Cortex of kidney (tissue), 1 donor: Measurements from ENCODE around the gene GOSR1.
"Not testable (repeated sequence)": the region's sequence is repeated elsewhere in the genome, so short reads cannot be mapped to it uniquely, and the experiment has no call there.

ENCODE experiments used
- DNase-seq: peaks from one replicate; lab custom pipeline; 2025; lab: John Stamatoyannopoulos, UW

The GOSR1 gene

DNA sequence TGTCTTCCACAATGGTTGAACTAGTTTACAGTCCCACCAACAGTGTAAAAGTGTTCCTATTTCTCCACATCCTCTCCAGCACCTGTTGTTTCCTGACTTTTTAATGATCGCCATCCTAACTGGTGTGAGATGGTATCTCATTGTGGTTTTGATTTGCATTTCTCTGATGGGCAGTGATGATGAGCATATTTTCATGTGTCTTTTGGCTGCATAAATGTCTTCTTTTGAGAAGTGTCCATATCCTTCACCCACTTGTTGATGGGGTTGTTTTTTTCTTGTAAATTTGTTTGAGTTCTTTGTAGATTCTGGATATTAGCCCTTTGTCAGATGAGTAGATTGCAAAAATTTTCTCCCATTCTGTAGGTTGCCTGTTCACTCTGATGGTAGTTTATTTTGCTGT lies 84.6 kb downstream of the GOSR1 start:
- not testable (repeated sequence) for DNase-seq

DNA sequence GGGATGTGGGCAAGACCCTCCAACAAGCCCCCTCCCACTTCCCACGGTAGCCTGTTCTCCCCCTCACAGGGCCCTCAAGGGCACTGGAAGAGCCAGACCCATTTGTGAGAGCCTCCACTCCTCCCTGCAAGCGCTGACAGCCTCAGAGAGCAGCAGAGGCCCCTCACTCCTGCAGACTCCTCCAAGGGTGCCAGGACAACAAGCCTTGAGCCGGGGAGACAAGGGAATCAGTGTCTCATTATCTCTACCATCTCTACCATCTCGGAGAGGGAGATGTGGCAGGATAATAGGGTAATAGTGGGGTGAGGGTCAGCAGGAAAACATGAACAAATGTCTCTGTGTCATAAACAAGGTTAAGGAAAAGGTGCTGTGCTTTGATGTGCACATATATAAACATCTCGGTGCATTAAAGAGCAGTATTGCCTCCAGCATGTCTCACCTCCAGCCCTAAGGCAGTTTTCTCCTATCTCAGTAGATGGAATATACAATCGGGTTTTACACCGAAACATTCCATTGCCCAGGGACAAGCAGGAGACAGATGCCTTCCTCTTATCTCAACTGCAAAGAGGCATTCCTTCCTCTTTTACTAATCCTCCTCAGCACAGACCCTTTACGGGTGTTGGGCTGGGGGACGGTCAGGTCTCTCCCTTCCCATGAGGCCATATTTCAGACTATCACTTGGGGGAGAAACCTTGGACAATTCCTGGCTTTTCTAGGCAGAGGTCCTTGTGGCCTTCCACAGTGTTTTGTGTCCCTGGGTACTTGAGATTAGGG lies 86.1 kb downstream of the GOSR1 start:
- DNase-seq = not testable (repeated sequence)

DNA sequence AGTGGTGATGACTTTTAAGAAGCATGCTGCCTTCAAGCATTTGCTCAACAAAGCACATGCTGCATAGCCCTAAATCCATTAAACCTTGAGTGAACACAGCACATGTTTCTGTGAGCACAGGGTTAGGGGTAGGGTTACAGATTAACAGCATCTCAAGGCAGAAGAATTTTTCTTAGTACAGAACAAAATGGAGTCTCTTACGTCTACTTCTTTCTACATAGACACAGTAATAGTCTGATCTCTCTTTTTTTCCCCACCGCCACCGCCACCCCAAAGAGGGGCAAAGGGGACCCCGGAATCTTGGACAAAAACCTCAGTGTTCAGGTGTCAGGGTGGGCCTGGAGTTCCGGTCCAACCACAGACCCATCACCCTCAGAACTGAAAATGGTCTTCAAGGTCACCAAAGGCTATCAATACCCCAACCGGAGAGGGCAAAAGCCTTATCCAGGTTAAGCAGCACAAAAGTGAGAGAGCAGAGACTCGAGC lies 86.7 kb downstream of the GOSR1 start:
- DNase-seq = not testable (repeated sequence)

DNA sequence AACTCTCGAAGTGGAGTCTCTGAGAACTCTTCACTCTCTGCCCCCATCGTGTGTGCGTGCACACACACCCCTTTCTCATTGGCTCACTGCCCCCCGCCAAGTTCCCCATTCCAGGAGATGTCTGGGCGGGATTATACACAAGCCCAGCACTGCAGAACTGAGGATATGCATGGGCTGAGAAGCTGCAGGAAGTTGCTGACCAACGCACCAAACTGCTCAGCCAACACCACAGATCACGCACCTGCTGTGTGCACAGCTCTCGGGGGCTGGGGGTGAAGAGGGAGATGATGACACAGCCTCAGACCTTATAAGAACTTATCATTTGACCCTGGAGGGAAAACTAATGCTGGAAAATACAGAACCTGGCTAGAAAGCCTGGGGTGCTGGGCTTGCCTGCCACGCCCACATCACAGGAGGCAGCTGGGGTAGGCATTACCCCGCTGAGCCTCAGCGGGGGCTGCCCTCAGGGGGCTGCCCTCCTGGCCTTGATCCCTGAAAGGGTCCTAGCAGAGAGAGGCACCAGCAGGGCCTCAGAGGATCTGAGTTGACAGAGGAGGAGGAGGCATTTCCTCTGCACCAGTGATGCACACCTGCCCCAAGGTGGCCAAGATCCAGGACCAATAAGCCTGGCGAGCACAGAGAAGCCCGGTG lies 87.3 kb downstream of the GOSR1 start:
- not testable (repeated sequence) for DNase-seq

DNA sequence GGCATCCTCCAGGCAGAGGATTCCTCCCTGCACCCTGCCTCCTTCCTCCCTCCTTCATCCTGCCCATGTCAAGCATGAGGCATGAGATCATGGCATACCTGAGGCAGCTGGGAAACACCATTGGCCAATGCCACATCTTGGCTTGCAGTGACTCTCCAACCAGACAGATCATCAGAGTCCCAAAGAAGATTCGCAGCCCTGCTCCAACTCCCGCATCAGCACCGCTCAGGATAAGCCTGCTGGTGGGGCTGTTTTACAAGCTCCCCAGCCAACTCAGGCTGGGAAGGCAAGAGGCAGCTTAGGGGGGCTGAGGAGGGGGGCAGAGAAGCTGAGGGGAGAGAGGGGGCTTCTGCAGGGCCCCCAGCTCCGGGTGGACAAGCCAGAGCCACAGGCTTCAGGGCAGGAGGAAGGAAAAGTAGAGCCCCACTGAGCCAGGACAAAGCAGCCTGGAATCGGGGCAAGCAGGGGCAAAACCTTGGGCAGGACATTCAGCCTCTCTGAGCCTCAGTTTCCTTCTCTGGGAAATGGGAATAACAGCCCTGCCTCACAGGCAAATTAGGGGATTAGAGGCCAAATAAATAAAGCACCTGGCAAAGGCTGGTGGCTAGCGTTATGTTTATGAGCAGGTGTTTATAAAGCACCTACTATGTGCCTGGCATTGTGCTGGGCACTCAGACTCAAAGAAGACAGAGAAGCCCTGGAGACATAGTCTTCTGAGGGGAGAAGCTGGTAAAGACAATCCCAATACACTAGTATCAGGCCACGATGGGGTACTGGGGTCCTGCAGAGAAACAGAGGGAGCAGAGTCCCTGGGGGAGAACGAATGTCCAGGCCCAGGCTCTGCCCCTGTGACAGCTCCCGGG lies 88.1 kb downstream of the GOSR1 start:
- no peak for DNase-seq

DNA sequence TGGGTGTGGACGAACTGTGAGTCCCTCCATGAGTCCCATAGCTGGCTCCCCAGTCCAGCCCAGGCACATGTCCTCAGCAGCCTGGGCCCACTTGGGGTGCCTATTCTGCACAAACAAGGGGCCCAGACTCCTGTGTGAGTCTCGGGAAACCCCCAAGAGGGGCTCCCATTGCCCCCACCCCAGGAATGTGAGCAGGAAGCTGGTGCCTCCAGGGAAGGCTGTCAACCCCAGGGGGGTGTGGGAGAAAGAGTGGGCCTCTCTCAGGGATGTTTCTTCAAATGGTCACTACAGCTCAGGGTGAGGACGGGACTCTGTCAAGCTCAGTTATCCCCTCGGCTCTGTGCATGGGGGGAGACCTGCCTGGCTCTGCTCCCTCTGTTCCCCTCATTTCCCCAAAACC lies 88.9 kb downstream of the GOSR1 start:
- not testable (repeated sequence) for DNase-seq

DNA sequence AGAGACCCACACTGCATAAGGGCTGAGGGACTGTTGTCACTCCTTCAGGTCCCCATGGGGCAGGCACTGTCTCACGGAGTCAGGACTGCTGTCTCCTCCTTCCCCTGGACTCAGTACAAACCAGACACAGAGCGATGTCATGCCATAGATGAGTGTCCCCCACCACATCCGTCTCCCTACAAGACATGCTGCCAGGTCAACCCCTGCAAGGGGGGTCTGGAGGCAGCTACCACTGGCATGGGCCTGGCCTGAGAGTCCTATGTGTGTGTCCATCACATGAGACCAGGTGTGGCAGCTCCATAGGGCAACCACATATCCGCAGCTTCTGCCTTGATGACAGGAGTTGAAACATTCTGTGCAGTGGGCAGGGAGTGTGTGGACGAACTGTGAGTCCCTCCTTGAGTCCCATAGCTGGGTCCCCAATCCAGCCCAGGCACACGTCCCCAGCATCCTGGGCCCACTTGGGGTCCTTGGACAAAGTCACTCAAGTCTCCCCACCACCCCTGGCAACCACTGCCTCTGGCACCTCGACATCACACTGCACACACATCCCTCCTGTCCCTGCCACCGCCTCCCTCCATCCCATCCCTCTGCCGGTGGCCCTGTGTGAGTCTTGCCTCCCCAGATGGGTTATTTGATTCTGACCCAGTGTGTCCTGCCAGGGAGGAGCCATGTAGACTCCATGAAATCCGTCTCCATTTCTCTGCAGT lies 89.5 kb downstream of the GOSR1 start:
- DNase-seq = not testable (repeated sequence)

DNA sequence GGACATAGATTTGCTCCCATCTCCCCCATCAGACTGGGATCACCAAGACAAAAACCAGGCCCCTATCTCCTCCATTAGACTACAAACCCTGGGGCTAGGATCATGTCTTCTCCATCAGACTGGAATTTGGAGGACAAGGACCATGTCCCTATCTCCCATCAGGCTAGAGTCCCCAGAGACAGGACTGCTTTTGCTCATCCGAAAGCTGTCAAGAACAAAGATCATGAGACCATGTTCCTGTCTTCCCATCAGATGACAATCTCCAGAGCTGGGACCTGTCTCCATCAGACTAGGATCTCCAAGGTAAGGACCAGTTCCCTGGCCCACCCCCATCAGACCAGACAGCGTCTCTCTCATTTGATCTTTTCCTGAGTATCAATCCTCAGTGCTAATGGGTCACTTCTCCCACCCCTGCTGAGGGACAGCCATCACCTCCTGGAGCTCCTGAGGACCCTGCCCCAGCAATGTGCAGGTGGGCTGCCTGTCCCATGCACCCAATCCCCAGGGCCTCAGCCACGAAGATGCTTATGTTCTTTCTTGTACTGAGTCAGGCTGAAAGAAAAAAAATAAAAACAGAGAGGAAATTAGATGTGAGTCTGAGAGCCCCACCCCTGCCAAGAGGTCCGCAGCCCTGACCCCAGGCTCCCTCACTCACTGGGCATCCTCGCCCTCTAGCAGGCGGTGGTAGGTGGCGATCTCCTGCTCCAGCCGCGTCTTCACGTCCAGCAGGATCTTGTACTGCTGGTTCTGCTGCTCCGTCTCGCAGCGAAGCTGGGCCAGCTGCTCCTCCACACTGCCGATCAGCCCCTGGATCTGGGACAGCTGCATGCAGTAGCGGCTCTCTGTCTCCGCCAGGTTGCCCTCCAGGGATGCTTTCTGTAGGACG lies 90.3 kb downstream of the GOSR1 start:
- no peak for DNase-seq

DNA sequence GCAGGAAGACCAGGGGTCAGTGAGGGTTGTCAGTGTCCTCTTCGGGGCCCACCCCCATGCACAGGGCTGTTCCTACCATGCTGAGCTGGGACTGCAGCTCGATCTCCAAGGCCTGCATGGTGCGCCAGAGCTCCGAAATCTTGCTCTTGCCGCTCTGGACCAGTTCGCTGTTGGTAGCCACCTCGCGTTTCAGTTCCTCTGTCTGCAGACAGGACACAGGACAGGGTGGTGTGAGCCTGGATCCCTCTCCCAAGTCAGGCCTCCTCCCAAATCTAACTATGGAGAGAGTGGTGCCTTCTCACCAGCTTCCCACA lies 90.9 kb downstream of the GOSR1 start:
- DNase-seq = no peak

DNA sequence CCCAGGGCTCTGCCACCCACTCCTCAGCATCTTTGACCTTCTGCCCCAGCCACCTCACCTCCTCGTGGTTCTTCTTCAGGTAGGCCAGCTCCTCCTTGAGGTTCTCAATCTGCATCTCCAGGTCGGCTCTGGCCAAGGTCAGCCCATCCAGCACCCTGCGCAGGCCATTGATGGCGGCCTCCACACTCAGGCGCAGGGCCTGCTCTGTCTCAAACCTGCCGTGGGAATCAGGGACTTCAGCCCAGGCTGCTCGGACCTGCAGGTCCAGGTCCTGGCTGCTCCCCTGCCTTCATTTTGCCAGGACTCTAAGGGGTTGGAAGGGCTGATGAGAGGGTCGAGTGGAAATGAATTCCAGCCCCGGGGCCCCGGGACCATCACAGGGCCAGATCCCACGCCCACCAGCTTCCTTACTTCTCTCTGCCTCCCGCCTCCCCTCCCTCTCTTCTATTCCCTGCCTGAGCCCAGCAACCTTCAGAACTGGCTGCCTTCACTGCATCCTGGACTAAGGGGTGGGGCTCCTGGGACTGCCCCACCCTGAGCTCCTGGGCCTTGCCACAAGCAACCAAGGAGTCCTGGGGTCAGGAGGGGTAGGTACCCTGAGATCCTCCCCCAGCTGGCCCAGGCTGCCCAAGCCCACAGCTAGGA lies 92.4 kb downstream of the GOSR1 start:
- not testable (repeated sequence) for DNase-seq

DNA sequence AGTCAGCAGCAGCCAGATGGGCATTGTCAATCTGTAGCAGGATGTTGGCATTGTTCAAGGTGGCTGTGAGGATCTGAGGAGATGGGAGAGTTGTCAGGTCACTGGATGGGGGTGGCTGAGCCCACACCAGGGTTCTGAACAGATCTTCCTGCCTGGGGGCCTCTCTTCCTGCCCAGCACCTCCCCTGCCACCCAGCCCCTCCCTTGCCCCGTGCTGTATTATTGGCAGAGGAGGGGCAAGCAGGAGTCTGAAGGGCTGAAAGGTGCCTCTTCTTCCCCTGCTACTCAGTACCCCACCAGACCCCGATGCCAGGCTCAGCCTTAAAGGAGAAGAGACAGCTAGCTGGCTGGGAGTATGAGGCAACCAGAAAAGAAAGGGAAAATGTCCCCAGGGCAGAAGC lies 93.0 kb downstream of the GOSR1 start:
- no peak for DNase-seq

DNA sequence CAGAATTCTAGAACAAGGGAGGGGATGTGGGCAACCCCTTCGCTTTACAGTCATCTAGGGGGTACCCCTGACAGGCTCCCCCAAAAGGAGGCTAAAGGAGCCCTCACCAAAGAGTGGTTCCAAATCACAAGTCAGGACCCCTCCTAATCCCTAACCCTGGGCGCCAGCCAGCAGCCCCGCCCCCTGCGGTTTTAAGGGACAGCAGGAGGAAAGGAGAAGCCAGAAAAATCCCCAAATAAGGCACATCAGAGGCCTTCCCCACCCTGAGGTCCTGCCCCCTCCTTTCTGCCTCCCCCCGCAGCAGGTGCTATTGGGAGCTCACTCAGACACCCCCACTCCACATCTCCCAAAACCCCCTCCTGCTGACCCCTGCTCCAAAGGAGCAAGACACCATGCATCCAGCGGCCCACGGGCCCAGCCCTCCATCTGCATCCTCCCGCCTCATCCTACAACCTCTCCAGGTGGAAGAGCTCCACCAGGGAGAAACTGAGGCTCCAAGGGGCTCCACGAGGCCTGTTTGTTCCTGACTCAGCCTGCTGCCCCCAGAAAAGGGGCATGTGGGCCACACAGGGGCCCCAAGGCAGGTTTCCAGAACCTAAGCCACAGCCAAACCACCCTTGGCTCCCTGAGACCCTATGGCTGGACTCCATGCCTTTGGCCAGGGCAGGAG lies 93.5 kb downstream of the GOSR1 start:
- no peak for DNase-seq

DNA sequence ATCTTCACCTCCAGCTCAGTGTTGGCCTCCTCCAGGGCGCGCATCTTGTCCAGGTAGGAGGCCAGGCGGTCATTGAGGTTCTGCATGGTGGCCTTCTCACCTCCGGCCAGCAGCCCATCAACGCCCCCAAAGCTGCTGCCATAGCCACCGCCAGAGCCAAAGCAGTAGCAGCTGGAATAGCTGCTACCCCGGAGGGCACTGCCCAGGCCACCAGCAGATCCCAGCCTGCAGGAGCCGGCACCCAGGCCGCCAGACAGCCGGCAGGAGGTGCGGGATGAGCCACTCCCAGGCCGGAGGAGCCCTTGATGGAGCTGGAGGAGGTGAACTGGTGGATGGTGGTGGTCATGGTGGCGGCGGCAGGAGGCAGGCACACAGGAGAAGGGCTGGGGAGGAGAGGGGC lies 94.2 kb downstream of the GOSR1 start:
- not testable (repeated sequence) for DNase-seq

DNA sequence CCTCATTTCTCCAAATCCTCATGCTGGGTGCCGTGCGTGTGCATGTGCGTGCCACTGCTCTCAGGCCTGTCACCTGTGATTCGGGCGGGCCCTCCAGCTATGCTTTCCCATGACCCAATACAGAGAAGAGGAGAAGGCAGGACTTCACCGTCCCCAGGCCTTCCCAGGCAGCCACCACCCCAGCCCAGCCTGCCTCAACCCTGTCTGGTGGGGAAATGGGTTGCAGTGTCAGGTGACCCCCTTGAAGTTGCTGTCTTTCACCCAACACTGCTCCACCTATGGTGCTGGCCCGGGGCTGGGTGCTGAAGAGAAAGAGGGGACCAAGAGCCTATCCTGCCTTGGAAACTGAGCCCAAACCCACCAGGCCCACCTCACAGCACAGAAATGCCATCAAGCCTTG lies 94.7 kb downstream of the GOSR1 start:
- DNase-seq = no peak

DNA sequence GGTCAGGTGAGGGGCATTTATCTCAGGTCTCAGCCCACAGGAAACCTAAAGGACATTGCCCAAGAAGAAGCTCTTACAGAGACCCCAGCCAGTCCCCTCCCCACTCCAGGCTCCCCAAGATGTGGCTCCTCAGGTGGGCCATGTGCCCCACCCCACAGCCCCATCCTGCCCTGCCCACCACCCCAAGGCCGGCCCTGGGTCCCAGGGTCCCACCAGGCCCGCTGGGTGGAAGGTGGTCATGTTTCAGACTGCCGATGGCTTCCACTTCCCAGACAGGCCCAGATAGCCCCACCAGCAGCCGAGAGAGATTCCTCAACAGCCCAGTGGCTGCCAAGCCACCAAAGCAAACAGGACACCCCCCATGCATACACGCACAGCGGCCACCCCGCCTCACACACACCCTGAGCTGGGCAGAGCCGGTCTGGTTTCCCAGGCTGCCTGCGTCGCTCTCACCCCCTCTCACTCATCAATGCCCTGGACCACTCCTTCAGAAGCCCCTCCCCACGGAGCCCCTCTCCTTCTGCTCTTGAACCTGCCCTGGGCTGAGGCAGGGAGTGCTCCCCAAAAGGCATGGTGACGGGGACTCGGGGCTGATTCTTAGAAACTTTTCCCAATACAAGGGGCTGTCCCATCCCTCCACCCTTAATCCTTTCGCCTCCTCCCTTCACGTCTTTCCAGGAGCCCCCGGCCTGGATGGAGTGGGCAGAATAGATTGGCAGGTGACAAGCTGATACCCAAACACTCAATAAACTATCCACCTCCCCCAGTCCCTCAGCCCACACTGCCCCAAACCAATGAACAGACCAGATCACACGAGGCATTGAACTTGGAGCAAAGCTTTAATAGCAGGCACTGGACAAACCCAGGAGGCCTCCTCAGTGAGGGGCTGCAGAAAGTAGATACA lies 95.7 kb downstream of the GOSR1 start:
- DNase-seq = not testable (repeated sequence)

DNA sequence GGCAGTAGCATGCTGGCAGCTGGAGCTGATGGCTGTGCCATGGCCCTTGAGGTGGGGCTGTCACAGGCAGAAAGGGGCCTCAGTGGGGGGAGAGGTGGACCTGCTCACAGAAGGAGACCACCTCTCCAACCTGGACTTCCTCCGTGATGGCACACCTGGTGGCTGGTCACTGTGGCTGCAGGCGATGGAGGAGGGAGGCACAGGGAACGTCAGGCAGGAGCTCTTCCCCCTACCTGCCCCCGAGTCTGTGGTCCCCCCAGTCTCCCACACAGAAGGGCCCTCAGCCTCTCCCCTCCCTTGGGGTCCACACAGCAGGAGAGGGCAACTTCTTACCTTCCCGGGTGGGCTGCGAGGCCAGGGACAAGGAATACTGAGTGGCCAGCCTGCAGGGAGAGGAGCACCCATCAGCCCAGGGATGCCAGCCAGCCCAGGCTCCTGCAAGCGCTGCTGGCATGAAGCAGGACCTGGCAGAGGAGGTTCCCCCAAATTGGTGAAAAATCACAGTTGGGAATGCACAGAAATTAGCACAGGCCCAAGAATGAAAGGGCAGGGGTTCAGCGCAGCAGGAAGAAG lies 96.5 kb downstream of the GOSR1 start:
- no peak for DNase-seq

DNA sequence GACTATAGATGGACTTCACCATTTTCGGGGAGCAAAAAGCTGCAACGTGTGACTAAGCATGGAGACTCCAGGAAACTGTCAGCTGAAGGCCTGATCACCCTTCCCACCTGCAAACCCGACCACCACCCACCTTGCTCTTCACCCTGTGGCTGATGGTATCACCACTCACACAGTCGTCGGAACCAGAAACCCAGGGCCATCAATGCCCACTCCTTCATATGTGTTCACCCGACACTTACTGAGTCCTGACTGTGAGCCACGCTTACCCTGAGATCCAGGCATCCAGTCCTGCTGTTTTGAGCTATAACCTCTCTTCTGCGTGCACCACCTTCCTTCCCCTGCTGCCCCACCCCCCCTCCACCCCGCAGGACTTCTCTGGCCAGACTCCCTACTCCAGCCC lies 97.1 kb downstream of the GOSR1 start:
- DNase-seq = not testable (repeated sequence)

DNA sequence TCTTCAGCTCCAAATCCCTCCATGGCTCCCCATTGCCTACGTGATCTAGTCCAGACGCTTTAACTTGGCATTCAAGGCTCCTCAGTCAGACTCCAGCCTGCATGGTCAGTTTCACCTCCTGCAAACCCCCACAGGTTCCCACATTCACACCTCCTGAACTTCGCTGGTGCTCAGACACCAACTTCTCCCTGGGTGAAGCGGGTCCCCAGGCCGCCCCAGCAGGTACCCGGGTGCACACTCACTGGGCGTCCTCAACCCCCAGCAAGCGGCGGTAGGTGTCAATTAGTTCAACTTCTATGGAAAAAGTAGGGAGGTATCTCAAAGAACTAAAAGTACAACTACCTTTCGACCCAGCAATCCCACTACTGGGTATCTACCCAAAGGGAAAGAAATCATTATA lies 97.6 kb downstream of the GOSR1 start:
- not testable (repeated sequence) for DNase-seq
